ENCODE data around the gene TARBP1. TPM values are rescaled to one million over a fixed set of nuclear protein-coding genes. Genes with fewer than 3 reads are reported as not detected.

Gene TARBP1
- total and polyA plus RNA-seq, 2 donors (not counting 1 experiment from before 2014, with no cell fraction given) = 35.4 to 71.5 TPM

DNA sequence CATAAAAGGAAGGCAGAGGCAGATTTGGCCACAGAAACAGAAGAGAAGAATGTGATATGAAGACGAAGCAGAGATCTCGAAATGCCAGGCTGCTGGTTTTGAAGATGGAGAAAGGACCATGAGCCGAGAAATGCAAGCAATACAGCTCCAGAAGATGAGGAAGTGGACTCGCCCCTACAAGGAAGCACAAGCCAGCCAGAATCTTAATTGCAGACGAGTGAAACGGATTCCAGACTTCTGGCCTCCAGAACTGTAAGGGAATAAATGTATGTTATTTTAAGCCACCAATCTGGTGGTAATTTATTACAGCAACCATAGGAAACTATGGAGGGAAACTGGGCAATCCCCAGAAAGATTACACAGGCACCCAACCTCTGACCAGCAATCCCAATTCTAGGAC is 24.1 kb downstream of the TARBP1 start:
- no peaks in the 10 kb centered on the region for H3K27me3 ChIP-seq (replicated peaks in 1 of 4; ENCODE audit: control extremely low read depth in 1 of 4, control insufficient read depth in 3 of 4, insufficient read depth in 4 of 4, low read length in 3 of 4)
- H3K27ac ChIP-seq (ENCODE audit: low read length in 2 of 2) = no peak overlapping the region
- H3K79me2 ChIP-seq (ENCODE audit: control insufficient read depth, insufficient read depth, low read length) = no peaks in the 10 kb centered on the region
- CTCF ChIA-PET = no interaction called here
- no peak overlapping the region for H3K27ac Mint-ChIP-seq
- H3K4me3 Mint-ChIP-seq = no peak overlapping the region
- H3K4me1 Mint-ChIP-seq = no peaks in the 10 kb centered on the region
- no peaks in the 10 kb centered on the region for H3K4me1 ChIP-seq (ENCODE audit: control insufficient read depth in 2 of 2, insufficient read depth in 2 of 2, low read length in 2 of 2)
- no peak overlapping the region for H3K4me3 ChIP-seq (ENCODE audit: control extremely low read depth in 1 of 5, extremely low read depth in 1 of 5, insufficient read depth in 1 of 5, low read depth in 2 of 5, low read length in 4 of 5)
- no peaks in the 10 kb centered on the region for H3K9me3 ChIP-seq (ENCODE audit: control extremely low read depth in 1 of 3, control insufficient read depth in 2 of 3, insufficient read depth in 1 of 3, low read length in 2 of 3)
- WGBS (ENCODE audit: insufficient coverage) = 100% methylated on average over 4 of the region's 6 CpGs
- ATAC-seq (ENCODE audit: low read depth) (no peak), DNase-seq (no peak)
- H4K20me1 ChIP-seq (ENCODE audit: control insufficient read depth, insufficient read depth, low read length, poor library complexity, severe bottlenecking) = no peaks in the 10 kb centered on the region
- POLR2A ChIA-PET = no interaction called here
- H3K27me3 Mint-ChIP-seq = no peaks in the 10 kb centered on the region
- TF ChIP-seq, protein P1, sequence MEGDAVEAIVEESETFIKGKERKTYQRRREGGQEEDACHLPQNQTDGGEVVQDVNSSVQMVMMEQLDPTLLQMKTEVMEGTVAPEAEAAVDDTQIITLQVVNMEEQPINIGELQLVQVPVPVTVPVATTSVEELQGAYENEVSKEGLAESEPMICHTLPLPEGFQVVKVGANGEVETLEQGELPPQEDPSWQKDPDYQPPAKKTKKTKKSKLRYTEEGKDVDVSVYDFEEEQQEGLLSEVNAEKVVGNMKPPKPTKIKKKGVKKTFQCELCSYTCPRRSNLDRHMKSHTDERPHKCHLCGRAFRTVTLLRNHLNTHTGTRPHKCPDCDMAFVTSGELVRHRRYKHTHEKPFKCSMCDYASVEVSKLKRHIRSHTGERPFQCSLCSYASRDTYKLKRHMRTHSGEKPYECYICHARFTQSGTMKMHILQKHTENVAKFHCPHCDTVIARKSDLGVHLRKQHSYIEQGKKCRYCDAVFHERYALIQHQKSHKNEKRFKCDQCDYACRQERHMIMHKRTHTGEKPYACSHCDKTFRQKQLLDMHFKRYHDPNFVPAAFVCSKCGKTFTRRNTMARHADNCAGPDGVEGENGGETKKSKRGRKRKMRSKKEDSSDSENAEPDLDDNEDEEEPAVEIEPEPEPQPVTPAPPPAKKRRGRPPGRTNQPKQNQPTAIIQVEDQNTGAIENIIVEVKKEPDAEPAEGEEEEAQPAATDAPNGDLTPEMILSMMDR (IDR thresholded peaks at IDR 0.05) = no peak
- TF ChIP-seq EZH2 (IDR thresholded peaks at IDR 0.05; ENCODE audit: borderline replicate concordance, insufficient read depth, low read depth, low read length, poor library complexity, severe bottlenecking) = no peak
- H3K36me3 ChIP-seq (replicated peaks in 1 of 2; ENCODE audit: control extremely low read depth in 1 of 2, control insufficient read depth in 1 of 2, extremely low read depth in 1 of 2, insufficient read depth in 2 of 2, low read length in 1 of 2) = peaks cover 0 to 22% of the 10 kb centered on the region in 2 experiments
- no peak overlapping the region for H3K9ac ChIP-seq (ENCODE audit: low read length)
- H2AFZ ChIP-seq (ENCODE audit: insufficient read depth, low read depth, low read length, poor library complexity, severe bottlenecking) = no peak overlapping the region
- intact Hi-C loops (cut with micrococcal nuclease) = no loop called here
- H3K4me2 ChIP-seq (replicated peaks; ENCODE audit: low read depth, low read length, poor library complexity, severe bottlenecking) = no peak overlapping the region
- no peaks in the 10 kb centered on the region for H3K9me3 Mint-ChIP-seq (ENCODE audit: insufficient read depth)

DNA sequence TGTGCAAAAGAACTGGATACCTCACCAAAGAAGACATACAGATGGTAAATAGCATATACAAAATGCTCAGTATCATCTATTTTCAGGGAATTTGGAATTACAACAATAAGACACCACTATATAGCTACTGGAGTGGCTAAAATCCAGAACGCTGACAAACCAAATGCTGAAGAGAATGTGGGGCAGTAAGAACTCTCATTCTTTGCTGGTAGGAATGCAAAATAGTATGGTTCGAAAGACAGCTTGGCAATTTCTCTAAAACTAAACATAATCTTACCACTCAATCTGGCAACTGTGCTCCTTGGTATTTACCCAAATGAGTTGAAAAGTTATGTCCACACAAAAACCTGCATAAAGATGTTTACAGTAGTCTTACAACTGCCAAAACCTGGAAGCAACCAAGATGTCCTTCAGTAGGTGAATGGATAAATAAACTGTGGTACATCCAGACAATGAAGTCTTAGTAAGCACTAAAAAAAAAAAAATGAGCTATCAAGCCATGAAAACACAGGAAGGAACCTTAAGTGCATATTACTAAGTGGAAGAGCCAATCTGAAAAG is 26.5 kb downstream of the TARBP1 start:
- ATAC-seq (ENCODE audit: low read depth) = no peak

More for the DNA sequence above, 26.5 kb downstream of the TARBP1 start:
- POLR2A ChIA-PET = no interaction called here
- H3K79me2 ChIP-seq (ENCODE audit: control insufficient read depth, insufficient read depth, low read length) = no peaks in the 10 kb centered on the region
- no peak for TF ChIP-seq EZH2 (IDR thresholded peaks at IDR 0.05; ENCODE audit: borderline replicate concordance, insufficient read depth, low read depth, low read length, poor library complexity, severe bottlenecking)
- TF ChIP-seq, protein P1 (IDR thresholded peaks at IDR 0.05) = no peak
- no peaks in the 10 kb centered on the region for H3K4me1 Mint-ChIP-seq
- no peaks in the 10 kb centered on the region for H3K4me1 ChIP-seq (ENCODE audit: control insufficient read depth in 2 of 2, insufficient read depth in 2 of 2, low read length in 2 of 2)
- no peaks in the 10 kb centered on the region for H3K27me3 Mint-ChIP-seq
- CTCF ChIA-PET = no interaction called here
- no peak overlapping the region for H3K27ac ChIP-seq (ENCODE audit: low read length in 2 of 2)
- no peak overlapping the region for H3K27ac Mint-ChIP-seq
- no peaks in the 10 kb centered on the region for H4K20me1 ChIP-seq (ENCODE audit: control insufficient read depth, insufficient read depth, low read length, poor library complexity, severe bottlenecking)
- no peak overlapping the region for H2AFZ ChIP-seq (ENCODE audit: insufficient read depth, low read depth, low read length, poor library complexity, severe bottlenecking)
- no peak overlapping the region for H3K4me3 Mint-ChIP-seq
- WGBS (ENCODE audit: insufficient coverage) = no CpG with 5 or more reads among the region's 2 CpGs
- H3K4me2 ChIP-seq (replicated peaks; ENCODE audit: low read depth, low read length, poor library complexity, severe bottlenecking) = no peak overlapping the region
- peaks cover 1 to 21% of the 10 kb centered on the region in 2 experiments for H3K36me3 ChIP-seq (replicated peaks in 1 of 2; ENCODE audit: control extremely low read depth in 1 of 2, control insufficient read depth in 1 of 2, extremely low read depth in 1 of 2, insufficient read depth in 2 of 2, low read length in 1 of 2)
- no peaks in the 10 kb centered on the region for H3K9me3 ChIP-seq (ENCODE audit: control extremely low read depth in 1 of 3, control insufficient read depth in 2 of 3, insufficient read depth in 1 of 3, low read length in 2 of 3)
- intact Hi-C loops (cut with micrococcal nuclease) = no loop called here
- no peak overlapping the region for H3K9ac ChIP-seq (ENCODE audit: low read length)
- no peak for DNase-seq
- no peaks in the 10 kb centered on the region for H3K9me3 Mint-ChIP-seq (ENCODE audit: insufficient read depth)
- H3K27me3 ChIP-seq (replicated peaks in 1 of 4; ENCODE audit: control extremely low read depth in 1 of 4, control insufficient read depth in 3 of 4, insufficient read depth in 4 of 4, low read length in 3 of 4) = no peaks in the 10 kb centered on the region
- no peak overlapping the region for H3K4me3 ChIP-seq (ENCODE audit: control extremely low read depth in 1 of 5, extremely low read depth in 1 of 5, insufficient read depth in 1 of 5, low read depth in 2 of 5, low read length in 4 of 5)
